Transverse colon (tissue), 4 donors: ENCODE data around the gene SULT4A1. TPM values are rescaled to one million over a fixed set of nuclear protein-coding genes. Genes with fewer than 3 reads are reported as not detected.

Experiments used
- DNase-seq: peaks from one replicate; pipeline ENCODE4 v3.0.0-alpha.2; 2019
- H3K27ac ChIP-seq, 4 donors: fragments of 200-600 bp; sonication (generic); 2 replicates each; pipeline ENCODE4 v1.5.1; 2016 to 2018; ENCODE audit warnings: inconsistent platforms in 4 of 4
- H3K27me3 ChIP-seq: fragments of 200-600 bp; sonication (generic); 2 replicates; pipeline ENCODE4 v1.5.1; 2017; ENCODE audit warnings: inconsistent platforms
- H3K36me3 ChIP-seq, 4 donors: fragments of 200-600 bp; sonication (generic); 2 replicates each; pipeline ENCODE4 v1.5.1; 2017 to 2019; ENCODE audit warnings: inconsistent platforms in 4 of 4
- H3K4me1 ChIP-seq, 4 donors: fragments of 200-600 bp; sonication (generic); 2 replicates each; pipeline ENCODE4 v1.5.1; 2017 to 2020; ENCODE audit warnings: inconsistent platforms in 4 of 4
- H3K4me3 ChIP-seq, 4 donors: fragments of 200-600 bp; sonication (generic); 1 replicate in 1 of 4; 2 replicates in 3 of 4; pipeline versions ENCODE4 v1.5.1 to v1.6.1; 2017 to 2019; ENCODE audit warnings: inconsistent platforms in 4 of 4
- H3K9me3 ChIP-seq, 2 donors: fragments of 200-600 bp; sonication (generic); 2 replicates each; pipeline ENCODE4 v1.5.1; 2017 to 2019; ENCODE audit warnings: inconsistent platforms in 2 of 2
- EP300 ChIP-seq: sonication (generic); formaldehyde crosslinking; IDR thresholded peaks from one replicate; pipeline ENCODE4 v1.6.1; 2017; ENCODE audit warnings: antibody characterized with exemption, low read depth
- POLR2A ChIP-seq: fragments of 450-650 bp; IDR thresholded peaks from one replicate; pipeline ENCODE4 v1.6.1; 2016; ENCODE audit warnings: antibody characterized with exemption, mild to moderate bottlenecking, moderate library complexity
- POLR2AphosphoS5 ChIP-seq, 3 donors: sonication (generic); formaldehyde crosslinking; IDR thresholded peaks; one replicate each; pipeline ENCODE4 v1.6.1; 2016; ENCODE audit warnings: antibody characterized with exemption in 3 of 3
- WGBS, 2 donors: methylation state at CpG; one replicate each; pipeline ENCODE4 v1.1.5; 2018; ENCODE audit warnings: low coverage in 1 of 2; 5-methylcytosine and 5-hydroxymethylcytosine counted together
- in situ Hi-C, 4 donors: fragments of 200-750 bp; cut with MboI; loops; one replicate each; pipeline versions ENCODE4 v1.15.0 to v1.15.1; 2017; ENCODE audit warnings: low sequenced_read_pairs in 3 of 4, low pct_ligation_motif_present in 1 of 4, low pct_unique_long_range_greater_than_20kb in 1 of 4
- intact Hi-C: fragments of 100-400 bp; cut with DNase I; formaldehyde crosslinking; loops from one replicate; pipeline ENCODE4 v1.15.1; 2023; ENCODE audit warnings: low total_unique reads
- total RNA-seq, 4 donors: library from RNA; depleted of rRNA; stranded (reverse); fragments of >200 nt; gene quantifications; one replicate each; pipeline ENCODE4 v1.1.0, GENCODE V29; 2016
- TF ChIP-seq, protein P1 (sequence below), 5 experiments: fragments of 200-600 bp in 3 of 5; fragments of 450-650 bp in 2 of 5; sonication (generic) in 3 of 5; IDR thresholded peaks; 1 replicate in 2 of 5; 2 replicates in 3 of 5; pipeline ENCODE4 v1.5.1; 2016 to 2017; ENCODE audit warnings: antibody characterized with exemption in 5 of 5, inconsistent platforms in 3 of 5, mild to moderate bottlenecking in 2 of 5, moderate library complexity in 1 of 5

Gene SULT4A1
- total RNA-seq, 4 donors from 2014 or later, result 0.32 to 0.68 TPM; not detected in 2

DNA sequence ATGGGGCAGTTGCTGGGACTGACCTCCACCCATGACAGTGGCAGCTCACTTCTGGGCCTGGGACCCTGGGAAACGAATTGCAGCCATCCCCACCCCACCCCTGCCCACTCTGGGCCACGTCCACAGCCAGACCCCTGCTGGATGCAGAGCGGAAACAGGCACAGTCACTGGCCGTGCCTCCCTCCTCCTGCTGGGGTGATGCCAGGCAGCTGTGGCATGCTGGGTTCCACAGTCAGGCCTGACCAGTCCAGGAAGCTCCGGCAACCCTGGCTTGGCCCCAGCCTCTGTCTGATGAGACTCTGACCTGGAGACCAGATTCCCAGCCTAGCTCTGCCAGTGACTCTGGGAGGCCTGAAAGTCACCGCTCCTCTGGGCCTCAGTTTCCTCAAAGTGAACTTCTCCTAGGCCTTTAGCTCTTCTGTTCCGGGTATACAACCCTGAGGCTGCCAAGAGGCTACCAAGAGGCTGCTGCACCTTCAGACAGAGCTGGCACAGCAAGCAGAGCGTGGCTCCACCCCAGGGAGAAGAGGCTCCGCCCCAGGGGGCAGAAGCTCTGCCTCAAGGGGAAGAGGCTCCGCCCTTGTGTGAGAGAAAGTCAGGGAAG is 8.9 kb downstream of the SULT4A1 start:
- no peaks in the 10 kb centered on the region for H3K36me3 ChIP-seq
- H3K4me3 ChIP-seq, result no peak overlapping the region
- in situ Hi-C loops, result no loop called here
- intact Hi-C loops, result no loop called here
- no peaks in the 10 kb centered on the region for H3K9me3 ChIP-seq
- 74% methylated on average over 9 of the region's 10 CpGs; no CpG with 5 or more reads in 1 of the 2 donors for WGBS, 2 donors
- TF ChIP-seq POLR2A (no peak), POLR2AphosphoS5 (IDR thresholded peaks at IDR 0.05) (no peak)
- no peaks in the 10 kb centered on the region for H3K4me1 ChIP-seq
- no peak for DNase-seq
- peaks cover 10% of the 10 kb centered on the region for H3K27me3 ChIP-seq
- no peak overlapping the region for H3K27ac ChIP-seq

DNA sequence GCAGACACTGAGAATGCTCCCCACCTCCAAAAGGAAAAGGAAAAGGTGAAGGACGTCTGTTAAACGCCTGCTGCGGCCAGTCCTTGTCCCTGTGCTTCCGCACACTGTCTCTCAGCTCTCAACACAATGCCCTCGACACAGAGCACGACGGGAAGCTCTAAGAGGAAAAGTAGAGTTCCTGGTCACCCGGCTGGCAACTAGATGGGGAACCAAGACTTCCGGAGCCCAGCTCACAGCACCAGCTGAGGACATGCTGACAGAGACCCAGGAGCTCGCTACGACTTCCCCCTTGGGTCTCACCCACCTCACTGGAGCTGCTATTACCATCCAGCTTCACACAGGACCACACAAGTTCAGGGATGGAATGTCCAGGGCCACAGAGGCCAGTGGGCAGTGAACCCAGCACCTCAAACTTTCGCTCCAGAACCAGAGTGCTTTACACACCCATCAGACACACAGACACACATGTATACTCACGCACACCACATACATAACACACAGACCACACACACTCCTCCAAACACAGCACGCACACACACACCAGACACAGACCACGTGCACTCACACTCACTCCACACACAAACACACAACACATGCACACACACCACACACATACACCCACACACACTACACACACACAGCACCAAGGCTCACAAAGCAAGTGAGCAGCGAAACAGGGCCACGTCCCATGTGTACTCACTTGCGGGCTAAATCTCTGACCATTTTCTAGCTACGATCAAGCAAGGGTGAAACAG is 9.6 kb downstream of the SULT4A1 start:
- no peaks in the 10 kb centered on the region for H3K4me1 ChIP-seq
- H3K27me3 ChIP-seq, result peaks cover 10% of the 10 kb centered on the region
- in situ Hi-C loops, result no loop called here
- intact Hi-C loops, result no loop called here
- 71 to 74% methylated on average over 4 to 19 of the region's 19 CpGs for WGBS, 2 donors
- no peaks in the 10 kb centered on the region for H3K9me3 ChIP-seq
- H3K27ac ChIP-seq, result no peak overlapping the region
- TF ChIP-seq POLR2AphosphoS5 (IDR thresholded peaks at IDR 0.05) (no peak), POLR2A (no peak), EP300 (no peak)
- TF ChIP-seq, protein P1, sequence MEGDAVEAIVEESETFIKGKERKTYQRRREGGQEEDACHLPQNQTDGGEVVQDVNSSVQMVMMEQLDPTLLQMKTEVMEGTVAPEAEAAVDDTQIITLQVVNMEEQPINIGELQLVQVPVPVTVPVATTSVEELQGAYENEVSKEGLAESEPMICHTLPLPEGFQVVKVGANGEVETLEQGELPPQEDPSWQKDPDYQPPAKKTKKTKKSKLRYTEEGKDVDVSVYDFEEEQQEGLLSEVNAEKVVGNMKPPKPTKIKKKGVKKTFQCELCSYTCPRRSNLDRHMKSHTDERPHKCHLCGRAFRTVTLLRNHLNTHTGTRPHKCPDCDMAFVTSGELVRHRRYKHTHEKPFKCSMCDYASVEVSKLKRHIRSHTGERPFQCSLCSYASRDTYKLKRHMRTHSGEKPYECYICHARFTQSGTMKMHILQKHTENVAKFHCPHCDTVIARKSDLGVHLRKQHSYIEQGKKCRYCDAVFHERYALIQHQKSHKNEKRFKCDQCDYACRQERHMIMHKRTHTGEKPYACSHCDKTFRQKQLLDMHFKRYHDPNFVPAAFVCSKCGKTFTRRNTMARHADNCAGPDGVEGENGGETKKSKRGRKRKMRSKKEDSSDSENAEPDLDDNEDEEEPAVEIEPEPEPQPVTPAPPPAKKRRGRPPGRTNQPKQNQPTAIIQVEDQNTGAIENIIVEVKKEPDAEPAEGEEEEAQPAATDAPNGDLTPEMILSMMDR (IDR thresholded peaks at IDR 0.05), result no peak
- no peaks in the 10 kb centered on the region for H3K36me3 ChIP-seq
- DNase-seq, result no peak
- H3K4me3 ChIP-seq, result no peak overlapping the region

DNA sequence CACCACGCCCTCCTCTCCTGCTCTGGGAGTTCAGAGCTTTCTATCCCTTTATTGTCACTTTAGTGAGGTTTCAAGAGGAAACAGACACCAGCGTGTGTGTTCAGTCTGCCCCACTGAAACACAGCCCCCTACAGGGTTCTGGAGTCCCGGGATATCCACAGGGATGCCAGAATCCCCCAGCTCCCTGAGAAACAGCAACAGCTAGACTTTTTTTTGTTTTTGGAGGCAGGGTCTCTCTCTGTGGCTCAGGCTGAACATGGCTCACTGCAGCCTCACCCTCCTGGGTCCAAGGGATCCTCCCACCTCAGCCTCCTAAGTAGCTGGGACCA is 10.4 kb downstream of the SULT4A1 start:
- Histone ChIP-seq H3K27ac (no peak overlapping the region), H3K4me1 (no peaks in the 10 kb centered on the region), H3K9me3 (no peaks in the 10 kb centered on the region), H3K4me3 (no peak overlapping the region), H3K27me3 (peaks cover 10% of the 10 kb centered on the region), H3K36me3 (no peaks in the 10 kb centered on the region)
- TF ChIP-seq EP300, result no peak
- no peak for TF ChIP-seq POLR2A
- TF ChIP-seq, protein P1 (IDR thresholded peaks at IDR 0.05), result no peak
- TF ChIP-seq POLR2AphosphoS5 (IDR thresholded peaks at IDR 0.05), result no peak
- intact Hi-C loops, result no loop called here
- WGBS, 2 donors, result 20 to 40% methylated on average over 1 to 3 of the region's 3 CpGs
- no peak for DNase-seq
- in situ Hi-C loops, result no loop called here

DNA sequence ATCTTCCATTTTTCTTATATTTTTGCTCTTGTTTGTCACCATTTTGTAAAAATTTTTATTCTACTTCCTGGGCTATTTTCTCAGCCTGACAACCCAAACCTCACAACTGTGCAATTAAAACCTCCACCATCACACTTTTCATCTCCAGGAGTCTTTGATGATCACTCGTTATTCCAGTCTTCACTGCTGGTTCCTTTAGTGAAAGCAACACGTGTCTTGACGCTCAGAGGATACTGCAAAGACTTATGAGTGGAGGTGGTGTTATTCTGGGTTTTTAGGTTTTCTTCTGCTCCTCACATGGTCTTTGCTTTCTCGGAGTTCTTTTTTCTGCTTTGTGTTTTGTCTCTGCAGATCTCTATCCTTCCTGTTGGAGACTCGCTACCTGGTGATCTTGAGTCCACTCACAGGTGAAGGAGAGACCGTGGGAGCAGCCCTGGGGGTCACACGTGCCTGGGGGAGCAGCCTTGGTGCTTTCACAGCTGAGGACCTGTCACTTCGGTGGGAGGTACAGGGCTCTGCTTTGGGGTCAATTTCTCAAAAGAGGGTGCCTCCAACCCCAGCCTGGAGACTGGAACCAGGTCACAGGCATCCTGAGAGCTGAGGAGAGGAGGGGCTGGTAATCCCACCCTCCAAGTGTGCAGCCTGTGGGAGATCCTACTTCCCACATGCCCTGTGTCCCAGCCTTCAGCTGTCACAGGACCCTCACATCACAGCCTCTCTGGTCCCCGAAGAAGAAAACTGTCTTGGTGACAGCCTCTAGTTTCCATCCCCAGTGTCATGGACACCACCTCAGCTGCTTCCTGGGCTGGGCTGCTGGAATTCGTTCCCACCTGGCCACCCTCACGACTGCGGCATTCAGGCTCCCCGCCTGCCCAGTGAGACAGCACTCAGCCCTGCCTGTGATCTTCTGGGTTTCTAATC is 11.0 kb downstream of the SULT4A1 start:
- Histone ChIP-seq H3K27me3 (peaks cover 10% of the 10 kb centered on the region), H3K27ac (no peak overlapping the region), H3K9me3 (no peaks in the 10 kb centered on the region), H3K4me1 (no peaks in the 10 kb centered on the region), H3K36me3 (no peaks in the 10 kb centered on the region), H3K4me3 (no peak overlapping the region)
- DNase-seq, result no peak
- in situ Hi-C loops (no loop called here), intact Hi-C loops (no loop called here)
- 54 to 60% methylated on average over 2 to 13 of the region's 13 CpGs for WGBS, 2 donors
- TF ChIP-seq, protein P1 (IDR thresholded peaks at IDR 0.05), result no peak
- TF ChIP-seq EP300, result no peak
